Ectodermal cell (in vitro differentiated cells): ENCODE data around the gene FSTL5.

ENCODE experiments used
- H3K27ac ChIP-seq: 2 replicates; pipeline ENCODE4 v1.7.0; 2013; ENCODE audit warnings: mild to moderate bottlenecking, low read depth, low read length; ENCODE audit not compliant: insufficient read depth, poor library complexity, severe bottlenecking
- H3K27me3 ChIP-seq: 2 replicates; pipeline ENCODE4 v1.7.0; 2013; ENCODE audit warnings: mild to moderate bottlenecking, low read length; ENCODE audit not compliant: insufficient read depth, control insufficient read depth, poor library complexity, severe bottlenecking
- H3K36me3 ChIP-seq: one replicate; pipeline ENCODE4 v1.7.0; 2013; ENCODE audit warnings: low read length; ENCODE audit not compliant: control insufficient read depth, insufficient read depth
- H3K4me1 ChIP-seq: one replicate; pipeline ENCODE4 v1.7.0; 2013; ENCODE audit warnings: low read length; ENCODE audit not compliant: control insufficient read depth, insufficient read depth
- H3K4me3 ChIP-seq: 2 replicates; pipeline ENCODE4 v1.7.0; 2013; ENCODE audit warnings: low read depth, low read length, control low read depth; ENCODE audit not compliant: insufficient read depth
- H3K9me3 ChIP-seq: 2 replicates; pipeline ENCODE4 v1.7.0; 2013; ENCODE audit warnings: mild to moderate bottlenecking, low read length, moderate library complexity; ENCODE audit not compliant: control insufficient read depth
- whole genome bisulfite sequencing, 2 experiments: methylation state at CpG; one replicate each; pipeline ENCODE4 v1.1.7; 2013; ENCODE audit warnings: missing lambda C conversion rate in 2 of 2; 5-methylcytosine and 5-hydroxymethylcytosine counted together

The FSTL5 gene

DNA sequence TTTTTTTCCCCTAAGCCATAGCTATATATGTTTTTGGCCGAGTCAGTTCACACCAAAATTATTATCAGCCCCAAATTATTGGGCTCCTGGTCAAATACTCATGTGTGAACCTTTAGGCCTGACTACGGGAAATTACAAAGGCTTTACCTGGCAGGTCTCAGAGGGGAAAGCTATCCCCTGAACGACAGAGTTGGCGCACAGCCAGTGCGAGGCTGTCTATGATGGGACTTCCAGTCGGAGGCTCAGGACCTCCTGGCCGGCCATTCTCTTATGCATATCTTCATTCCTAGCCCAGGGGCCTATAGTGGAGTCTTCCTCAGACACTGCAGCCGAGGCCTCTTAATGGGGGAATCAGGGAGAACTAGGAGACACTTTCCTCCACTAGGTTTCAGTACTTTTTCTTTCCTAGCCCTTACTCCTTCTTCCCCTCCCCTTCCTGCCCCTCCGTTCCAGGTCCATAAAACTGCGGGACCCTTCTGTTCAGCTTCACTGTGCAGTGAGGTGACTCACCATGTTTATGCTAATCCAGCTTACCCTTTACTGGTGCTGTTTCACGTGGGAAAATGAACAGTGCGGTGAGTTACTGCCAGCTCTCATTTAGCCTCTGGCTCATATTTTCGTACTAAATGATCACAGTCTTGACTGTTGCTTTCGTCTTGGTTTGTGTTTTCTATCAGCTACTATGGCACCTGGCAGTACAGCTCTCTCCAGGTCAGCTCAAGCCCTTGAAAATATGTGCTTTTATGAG is 533.9 kb downstream of the FSTL5 start:
- Histone ChIP-seq H3K9me3 (no peaks in the 10 kb centered on the region), H3K27ac (no peak overlapping the region), H3K36me3 (no peaks in the 10 kb centered on the region), H3K4me1 (no peaks in the 10 kb centered on the region), H3K27me3 (no peaks in the 10 kb centered on the region), H3K4me3 (no peak overlapping the region)
- WGBS, 2 experiments: 92 to 95% methylated on average over 14 of the region's 14 CpGs

DNA sequence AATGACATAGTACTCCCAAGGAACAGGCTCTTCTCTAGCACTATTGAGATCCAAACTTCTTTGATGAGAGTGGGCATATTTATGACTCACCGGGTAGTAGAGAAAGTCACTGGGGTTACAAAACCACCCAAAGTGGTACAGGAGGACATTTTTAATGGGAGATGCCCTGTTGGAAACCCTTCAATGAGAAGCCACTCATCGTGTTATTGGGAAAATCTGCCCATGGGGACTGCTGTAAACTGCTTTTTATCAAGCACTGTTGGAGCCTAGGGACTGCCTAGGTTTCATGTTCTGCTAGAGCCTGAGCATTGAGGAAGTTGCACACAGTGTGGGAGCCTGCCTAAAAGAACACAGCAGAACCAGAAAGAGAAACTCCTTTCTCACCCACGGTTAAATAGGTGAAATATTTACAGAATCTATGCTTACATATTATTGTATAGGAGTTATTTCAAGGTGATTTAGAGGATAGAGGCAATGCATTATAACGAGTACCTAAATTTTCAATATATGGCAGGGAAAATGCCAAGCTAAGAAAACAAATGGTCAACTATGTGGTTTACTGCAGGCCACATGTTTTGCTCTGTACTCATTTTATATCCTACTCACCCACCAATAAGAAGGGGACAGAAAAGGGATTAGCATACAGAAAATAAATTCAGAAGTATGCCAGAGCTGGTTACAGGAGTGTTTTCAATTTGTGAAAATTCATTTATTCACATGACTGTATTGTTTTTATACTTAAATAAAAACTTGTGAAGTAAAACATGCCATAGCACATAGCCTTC is 559.1 kb downstream of the FSTL5 start:
- no peaks in the 10 kb centered on the region for H3K9me3 ChIP-seq
- WGBS, 2 experiments: 69 to 88% methylated on average over 2 to 4 of the region's 4 CpGs
- no peaks in the 10 kb centered on the region for H3K4me1 ChIP-seq
- no peaks in the 10 kb centered on the region for H3K36me3 ChIP-seq
- H3K27me3 ChIP-seq: no peaks in the 10 kb centered on the region
- no peak overlapping the region for H3K27ac ChIP-seq
- H3K4me3 ChIP-seq: no peak overlapping the region

DNA sequence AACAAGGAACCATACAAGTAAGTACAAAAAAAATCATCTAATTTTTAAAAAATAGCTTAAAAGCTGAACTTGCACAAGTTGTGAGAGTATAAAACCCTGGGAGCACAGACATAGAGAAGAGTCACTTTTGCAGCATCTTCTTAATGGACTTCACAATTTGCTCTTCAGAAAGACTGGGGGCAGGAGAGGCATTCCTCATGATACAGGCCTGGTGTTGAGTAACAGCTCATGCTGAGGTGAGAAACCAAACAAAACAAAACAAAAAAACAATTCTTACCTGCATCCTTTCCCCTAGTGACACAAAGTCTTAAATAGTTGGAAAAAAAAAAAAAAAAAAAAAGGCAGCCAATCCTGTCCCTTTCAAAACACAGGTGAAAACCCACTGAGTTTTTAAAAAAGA is 562.8 kb downstream of the FSTL5 start:
- Histone ChIP-seq H3K9me3 (no peaks in the 10 kb centered on the region), H3K27me3 (no peaks in the 10 kb centered on the region), H3K4me3 (no peak overlapping the region), H3K36me3 (no peaks in the 10 kb centered on the region), H3K4me1 (no peaks in the 10 kb centered on the region), H3K27ac (no peak overlapping the region)

DNA sequence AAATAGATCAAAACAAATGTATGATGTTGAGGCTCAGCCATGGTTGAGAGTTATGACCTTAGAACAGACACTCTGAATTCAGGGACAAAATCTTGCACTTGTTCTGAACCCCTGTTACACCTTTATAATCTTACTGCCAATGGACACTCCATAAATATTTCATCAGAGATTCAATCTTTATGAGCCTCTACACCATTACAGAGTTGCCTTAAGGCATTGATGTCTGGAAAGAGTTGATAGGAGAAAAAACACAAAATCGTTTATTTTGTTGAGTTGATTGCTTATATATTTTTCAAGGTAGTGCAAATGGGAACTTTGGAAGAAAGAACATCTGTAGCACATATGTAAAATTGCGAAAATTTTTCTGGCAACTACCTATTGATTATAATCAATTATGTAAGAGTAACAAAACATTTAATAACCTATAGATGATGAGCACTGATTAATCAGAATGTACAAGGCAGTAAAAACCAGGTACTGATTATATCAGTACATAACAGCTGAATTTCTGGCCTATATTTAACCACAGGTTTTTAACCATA is 568.5 kb downstream of the FSTL5 start:
- H3K4me1 ChIP-seq: no peaks in the 10 kb centered on the region
- H3K36me3 ChIP-seq: no peaks in the 10 kb centered on the region
- no peak overlapping the region for H3K27ac ChIP-seq
- WGBS, 2 experiments: 85 to 100% methylated on average over 1 of the region's 2 CpGs
- H3K27me3 ChIP-seq: no peaks in the 10 kb centered on the region
- no peaks in the 10 kb centered on the region for H3K9me3 ChIP-seq
- no peak overlapping the region for H3K4me3 ChIP-seq

DNA sequence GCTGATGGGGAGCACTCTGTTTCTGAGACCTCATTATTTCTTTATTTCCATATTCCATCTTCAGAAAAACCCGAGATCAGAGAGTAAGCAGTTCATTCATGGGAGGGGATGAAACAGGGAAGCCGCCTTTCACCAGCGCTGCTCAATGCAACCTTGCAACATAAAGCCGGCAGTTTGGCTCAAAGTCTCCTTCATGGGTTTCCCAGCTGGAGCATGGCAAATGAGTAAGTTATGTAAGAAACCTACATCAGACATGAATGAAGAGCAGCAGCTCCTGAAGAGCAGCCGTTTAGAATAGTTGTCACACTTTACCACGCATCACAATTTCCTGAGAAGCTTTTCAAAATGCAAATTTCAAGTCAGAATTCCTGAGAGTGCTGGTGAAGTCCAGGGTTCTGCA is 578.8 kb downstream of the FSTL5 start:
- no peaks in the 10 kb centered on the region for H3K9me3 ChIP-seq
- H3K27ac ChIP-seq: no peak overlapping the region
- H3K4me1 ChIP-seq: no peaks in the 10 kb centered on the region
- H3K27me3 ChIP-seq: no peaks in the 10 kb centered on the region
- no peaks in the 10 kb centered on the region for H3K36me3 ChIP-seq
- 68 to 69% methylated on average over 6 of the region's 6 CpGs for WGBS, 2 experiments
- H3K4me3 ChIP-seq: no peak overlapping the region

DNA sequence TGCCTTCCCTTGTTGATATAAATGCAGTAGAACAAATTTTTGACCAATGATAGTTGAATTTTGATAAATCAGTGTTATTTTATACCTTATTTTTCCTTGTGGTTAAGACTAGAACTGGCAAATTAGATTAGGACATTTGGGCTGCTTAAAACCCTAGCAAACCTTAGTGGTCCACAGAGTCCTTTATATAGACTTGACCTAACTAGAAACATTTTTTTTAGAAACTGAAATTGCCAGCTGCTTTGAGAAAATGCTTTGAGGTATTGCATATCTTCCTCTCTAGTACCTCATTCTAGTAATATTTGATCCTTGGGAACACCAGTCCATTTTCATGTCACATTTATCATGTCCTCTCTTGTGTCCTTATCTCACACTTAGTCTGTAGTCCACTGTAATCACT is 580.3 kb downstream of the FSTL5 start:
- no peaks in the 10 kb centered on the region for H3K9me3 ChIP-seq
- no peak overlapping the region for H3K27ac ChIP-seq
- H3K4me3 ChIP-seq: no peak overlapping the region
- H3K36me3 ChIP-seq: no peaks in the 10 kb centered on the region
- no peaks in the 10 kb centered on the region for H3K4me1 ChIP-seq
- H3K27me3 ChIP-seq: no peaks in the 10 kb centered on the region

DNA sequence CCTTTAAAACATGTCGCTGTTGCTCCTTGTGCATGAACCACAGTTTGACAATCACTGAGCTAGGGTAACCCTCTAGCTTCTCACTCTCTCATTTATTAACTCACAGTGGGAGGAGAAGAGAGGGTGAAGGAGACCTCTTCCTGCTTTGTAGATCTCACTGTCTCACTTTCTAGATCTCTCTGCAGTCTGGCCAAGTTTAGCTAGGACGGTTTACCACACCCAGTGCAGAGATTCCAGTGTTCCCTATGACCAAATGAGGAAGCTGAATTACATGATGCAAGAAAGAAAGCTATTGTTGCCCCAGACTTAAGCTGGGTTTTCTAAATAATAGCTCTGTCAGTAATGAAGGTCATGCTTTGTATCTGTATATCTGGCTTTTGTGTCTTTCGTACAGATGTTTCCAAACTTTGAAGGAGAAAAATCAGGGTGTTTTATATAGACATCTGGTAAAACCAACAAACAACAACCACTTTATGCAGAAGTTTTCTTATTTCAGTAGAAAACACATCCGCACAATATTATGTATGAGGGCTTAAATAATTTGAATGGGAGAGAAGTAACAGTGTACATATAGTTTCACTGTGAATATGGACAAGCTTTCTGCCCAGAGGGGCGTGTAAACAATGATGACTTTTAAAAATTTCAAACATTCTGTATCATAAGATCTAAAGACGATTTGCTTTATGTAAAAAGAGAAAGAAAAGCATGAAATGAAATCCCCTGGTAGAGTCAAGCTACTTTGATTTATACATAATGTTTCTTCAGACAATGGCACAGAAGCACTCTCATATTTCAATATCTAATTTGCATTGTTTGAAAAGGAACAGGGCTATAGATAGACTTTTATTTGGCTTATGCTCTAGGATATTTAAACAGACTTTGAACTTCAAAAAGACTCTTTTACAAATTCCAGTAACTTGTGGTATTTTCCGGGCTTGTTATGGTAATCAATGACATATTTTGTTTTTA is 582.3 kb downstream of the FSTL5 start:
- H3K4me1 ChIP-seq: no peaks in the 10 kb centered on the region
- H3K27ac ChIP-seq: no peak overlapping the region
- WGBS, 2 experiments: 90 to 91% methylated on average over 2 to 5 of the region's 7 CpGs
- H3K27me3 ChIP-seq: no peaks in the 10 kb centered on the region
- no peak overlapping the region for H3K4me3 ChIP-seq
- no peaks in the 10 kb centered on the region for H3K9me3 ChIP-seq
- no peaks in the 10 kb centered on the region for H3K36me3 ChIP-seq

DNA sequence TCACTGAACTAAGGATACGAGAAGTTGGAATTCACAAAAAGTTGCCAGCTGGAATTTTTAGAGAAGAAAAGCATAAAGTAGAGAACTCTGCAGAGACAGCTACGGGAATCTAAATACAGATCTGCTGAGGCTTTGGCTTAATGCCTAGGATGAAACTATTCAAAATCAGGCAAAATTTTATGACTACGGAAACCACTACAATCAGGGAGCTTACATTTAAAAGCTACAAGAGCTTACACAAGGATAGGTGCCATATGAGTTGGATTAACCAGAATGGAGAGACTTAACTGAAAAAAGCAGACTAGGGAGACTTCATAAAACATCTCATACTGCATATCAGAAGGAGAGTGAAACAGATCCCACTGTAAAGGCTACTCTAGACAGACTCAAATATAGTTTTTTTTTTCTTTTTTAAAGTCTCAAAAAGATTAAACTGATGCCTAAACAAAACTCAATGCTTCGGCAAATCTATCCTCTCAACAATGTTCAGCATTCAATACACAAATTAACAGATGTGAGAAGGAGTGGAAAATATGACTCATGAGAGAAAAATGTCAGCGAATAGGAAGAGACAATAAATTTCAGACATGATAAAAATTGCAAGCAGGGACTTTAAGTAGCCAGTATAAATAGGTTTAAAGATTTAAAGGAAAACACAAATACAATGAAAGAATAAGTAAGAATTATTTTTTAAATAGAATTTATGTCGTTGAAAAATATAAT is 586.1 kb downstream of the FSTL5 start:
- Histone ChIP-seq H3K36me3 (no peaks in the 10 kb centered on the region), H3K27ac (no peak overlapping the region), H3K4me3 (no peak overlapping the region), H3K9me3 (no peaks in the 10 kb centered on the region), H3K4me1 (no peaks in the 10 kb centered on the region), H3K27me3 (no peaks in the 10 kb centered on the region)
- WGBS, 2 experiments: 91 to 94% methylated on average over 3 to 5 of the region's 6 CpGs

DNA sequence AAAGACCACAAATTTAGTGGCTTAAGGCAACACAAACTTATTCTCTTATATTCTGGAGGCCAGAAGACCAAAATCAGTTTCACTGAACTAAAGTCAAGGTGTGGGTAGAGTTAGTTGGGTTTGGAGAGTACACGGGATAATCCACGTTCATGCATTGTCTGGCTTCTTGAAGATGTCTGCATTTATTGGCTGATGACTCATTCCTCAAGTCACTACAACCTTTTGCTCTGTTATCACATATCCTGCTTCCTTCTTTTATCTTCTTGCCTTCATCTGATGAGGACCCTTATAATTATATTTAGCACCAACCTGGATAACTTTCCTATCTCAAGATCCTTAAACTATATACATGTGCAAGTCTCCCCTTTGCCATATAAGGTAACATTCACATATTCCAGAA is 590.0 kb downstream of the FSTL5 start:
- no peaks in the 10 kb centered on the region for H3K36me3 ChIP-seq
- H3K9me3 ChIP-seq: no peaks in the 10 kb centered on the region
- H3K27ac ChIP-seq: no peak overlapping the region
- H3K4me3 ChIP-seq: no peak overlapping the region
- no peaks in the 10 kb centered on the region for H3K27me3 ChIP-seq
- whole genome bisulfite sequencing, 2 experiments: 93 to 96% methylated on average over 2 of the region's 2 CpGs
- no peaks in the 10 kb centered on the region for H3K4me1 ChIP-seq
